H9 (cell line): ENCODE measurements around the gene MLLT3. TPM values are rescaled to one million over a fixed set of nuclear protein-coding genes. Genes with fewer than 3 reads are reported as not detected.

Source experiments
- DNase-seq: peaks from one replicate; pipeline ENCODE4 v3.0.0-alpha.2; 2017
- H2AFZ ChIP-seq: one replicate; pipeline ENCODE4 v1.6.1; 2013; ENCODE audit warnings: mild to moderate bottlenecking, low read length, control low read depth, moderate library complexity
- H2AK5ac ChIP-seq: 2 replicates; pipeline ENCODE4 v1.6.1; 2013; ENCODE audit warnings: low read length, control low read depth, mixed read lengths; ENCODE audit not compliant: insufficient read length
- H2BK120ac ChIP-seq: one replicate; pipeline ENCODE4 v1.6.1; 2013; ENCODE audit warnings: low read depth, mild to moderate bottlenecking, low read length, control low read depth, inconsistent platforms; ENCODE audit not compliant: poor library complexity, severe bottlenecking
- H2BK12ac ChIP-seq: 2 replicates; pipeline ENCODE4 v1.6.1; 2013; ENCODE audit warnings: low read length, control low read depth, mixed read lengths, low read depth; ENCODE audit not compliant: insufficient read length
- H2BK15ac ChIP-seq: 2 replicates; pipeline ENCODE4 v1.6.1; 2013; ENCODE audit warnings: low read depth, low read length, control low read depth
- H2BK20ac ChIP-seq: one replicate; pipeline ENCODE4 v1.6.1; 2013; ENCODE audit warnings: low read depth, mild to moderate bottlenecking, low read length, control low read depth, inconsistent platforms; ENCODE audit not compliant: poor library complexity, severe bottlenecking
- H2BK5ac ChIP-seq: 2 replicates; pipeline ENCODE4 v1.6.1; 2013; ENCODE audit warnings: low read length, control low read depth, mixed read lengths; ENCODE audit not compliant: insufficient read length
- H3K14ac ChIP-seq: 2 replicates; pipeline ENCODE4 v1.6.1; 2013; ENCODE audit warnings: low read length, control low read depth; ENCODE audit not compliant: insufficient read depth
- H3K18ac ChIP-seq: 2 replicates; pipeline ENCODE4 v1.6.1; 2013; ENCODE audit warnings: low read depth, mild to moderate bottlenecking, mixed read lengths, low read length, control low read depth; ENCODE audit not compliant: insufficient read length
- H3K23ac ChIP-seq: 2 replicates; pipeline ENCODE4 v1.6.1; 2013; ENCODE audit warnings: low read length, control low read depth, mixed read lengths, low read depth; ENCODE audit not compliant: insufficient read length
- H3K23me2 ChIP-seq: 2 replicates; pipeline ENCODE4 v1.6.1; 2013; ENCODE audit warnings: low read depth, mild to moderate bottlenecking, mixed read lengths, low read length, control low read depth; ENCODE audit not compliant: insufficient read length, poor library complexity, severe bottlenecking
- H3K27ac ChIP-seq: 2 replicates; pipeline ENCODE4 v1.5.1; 2013; ENCODE audit warnings: low read length, control low read depth, mixed read lengths, low read depth; ENCODE audit not compliant: insufficient read length
- H3K27me3 ChIP-seq: 2 replicates; pipeline ENCODE4 v1.6.1; 2013; ENCODE audit warnings: low read length, control low read depth, inconsistent platforms; ENCODE audit not compliant: insufficient read depth
- H3K4ac ChIP-seq: 2 replicates; pipeline ENCODE4 v1.6.1; 2013; ENCODE audit warnings: low read depth, mild to moderate bottlenecking, control low read depth, inconsistent platforms, low read length, moderate library complexity
- H3K4me1 ChIP-seq: 2 replicates; pipeline ENCODE4 v1.6.1; 2013; ENCODE audit warnings: low read length, control low read depth, inconsistent platforms; ENCODE audit not compliant: insufficient read depth
- H3K4me2 ChIP-seq: 2 replicates; pipeline ENCODE4 v1.6.1; 2013; ENCODE audit warnings: low read length, control low read depth, mixed read lengths; ENCODE audit not compliant: insufficient read length, insufficient read depth
- H3K56ac ChIP-seq: 2 replicates; pipeline ENCODE4 v1.6.1; 2013; ENCODE audit warnings: low read depth, mild to moderate bottlenecking, mixed read lengths, low read length, control low read depth; ENCODE audit not compliant: insufficient read length
- H3K79me1 ChIP-seq: 2 replicates; pipeline ENCODE4 v1.6.1; 2013; ENCODE audit warnings: low read depth, mild to moderate bottlenecking, moderate library complexity, low read length, control low read depth, inconsistent platforms; ENCODE audit not compliant: insufficient read depth, poor library complexity, severe bottlenecking
- H3K79me2 ChIP-seq: 2 replicates; pipeline ENCODE4 v1.6.1; 2013; ENCODE audit warnings: low read length, control low read depth, inconsistent platforms; ENCODE audit not compliant: insufficient read depth
- H3K9ac ChIP-seq: 2 replicates; pipeline ENCODE4 v1.6.1; 2013; ENCODE audit warnings: low read length, control low read depth, mixed read lengths; ENCODE audit not compliant: insufficient read length; ENCODE audit errors: extremely low read depth
- H3K9me3 ChIP-seq: one replicate; pipeline ENCODE4 v1.6.1; 2013; ENCODE audit warnings: low read depth, low read length, inconsistent platforms; ENCODE audit not compliant: control insufficient read depth
- H3T11ph ChIP-seq: one replicate; pipeline ENCODE4 v1.6.1; 2013; ENCODE audit warnings: mild to moderate bottlenecking, low read length, control low read depth, inconsistent platforms
- H4K20me1 ChIP-seq: one replicate; pipeline ENCODE4 v1.6.1; 2013; ENCODE audit not compliant: control insufficient read depth, insufficient read length, insufficient read depth
- H4K5ac ChIP-seq: 2 replicates; pipeline ENCODE4 v1.6.1; 2013; ENCODE audit warnings: low read depth, mild to moderate bottlenecking, mixed read lengths, low read length, control low read depth; ENCODE audit not compliant: insufficient read length
- H4K8ac ChIP-seq: replicated peaks from 2 replicates; pipeline ENCODE4 v1.6.1; 2013; ENCODE audit warnings: low read length, control low read depth, mixed read lengths, low read depth; ENCODE audit not compliant: insufficient read length
- H4K91ac ChIP-seq: 2 replicates; pipeline ENCODE4 v1.6.1; 2013; ENCODE audit warnings: low read depth, mild to moderate bottlenecking, moderate library complexity, mixed read lengths, low read length, control low read depth; ENCODE audit not compliant: insufficient read length
- H3K27ac Mint-ChIP-seq, 3 experiments: 2 replicates in 2 of 3; 3 replicates in 1 of 3; pipeline ENCODE4 v1.8.0; 2020 to 2021; ENCODE audit warnings: mixed read lengths in 3 of 3, mild to moderate bottlenecking in 1 of 3, moderate library complexity in 1 of 3
- H3K27me3 Mint-ChIP-seq: 2 replicates; pipeline ENCODE4 v1.8.0; 2021; ENCODE audit warnings: low read depth, mild to moderate bottlenecking, moderate library complexity, mixed read lengths
- H3K36me3 Mint-ChIP-seq, 3 experiments: 2 replicates in 2 of 3; 3 replicates in 1 of 3; pipeline ENCODE4 v1.8.0; 2020 to 2021; ENCODE audit warnings: low read depth in 3 of 3, mixed read lengths in 3 of 3; ENCODE audit not compliant: insufficient read depth in 1 of 3
- H3K4me1 Mint-ChIP-seq, 2 experiments: 2 replicates each; pipeline ENCODE4 v1.8.0; 2020; ENCODE audit warnings: mixed read lengths in 2 of 2
- H3K4me3 Mint-ChIP-seq, 2 experiments: 2 replicates in 1 of 2; 3 replicates in 1 of 2; pipeline ENCODE4 v1.8.0; 2020 to 2021; ENCODE audit warnings: mild to moderate bottlenecking in 2 of 2, mixed read lengths in 2 of 2, moderate library complexity in 1 of 2
- H3K9me3 Mint-ChIP-seq, 2 experiments: 2 replicates in 1 of 2; 3 replicates in 1 of 2; pipeline ENCODE4 v1.8.0; 2020; ENCODE audit warnings: mild to moderate bottlenecking in 2 of 2, mixed read lengths in 2 of 2, moderate library complexity in 1 of 2
- CTCF ChIP-seq: fragments of 200-600 bp; sonication (generic); conservative IDR thresholded peaks from 3 replicates; pipeline ENCODE4 v1.8.0; 2021; ENCODE audit warnings: antibody characterized with exemption, mild to moderate bottlenecking
- WGBS: extraction: QIAGEN DNeasy Blood & Tissue Kit; methylation state at CpG from one replicate; pipeline ENCODE4 v1.1.7; 2013; ENCODE audit warnings: missing lambda C conversion rate, low lambda C conversion rate, mixed read lengths; ENCODE audit not compliant: insufficient read length; ENCODE audit errors: extremely low coverage; 5-methylcytosine and 5-hydroxymethylcytosine counted together
- total RNA-seq: library from RNA; stranded (reverse); gene quantifications from 2 replicates; pipeline ENCODE4 v1.2.1, GENCODE V29; 2021

Gene MLLT3
- total RNA-seq, 1 experiment from 2014 or later, result 3.9 TPM

GRCh38 chr9:20608582-20608981 is 13.7 kb downstream of the MLLT3 start:
- no peak overlapping the region for H3K4me3 Mint-ChIP-seq
- H4K20me1 ChIP-seq, result no peaks in the 10 kb centered on the region
- no peak overlapping the region for H3T11ph ChIP-seq
- peaks cover 11 to 13% of the 10 kb centered on the region in 2 experiments for H3K4me1 Mint-ChIP-seq
- H3K9ac ChIP-seq, result no peak overlapping the region
- no peak overlapping the region for H2BK15ac ChIP-seq
- no peaks in the 10 kb centered on the region for H3K9me3 ChIP-seq
- no peaks in the 10 kb centered on the region for H3K23me2 ChIP-seq
- H3K36me3 Mint-ChIP-seq, result no peaks in the 10 kb centered on the region
- H3K4me1 ChIP-seq, result no peaks in the 10 kb centered on the region
- H3K4me2 ChIP-seq, result no peak overlapping the region
- H2AFZ ChIP-seq, result no peak overlapping the region
- no peak overlapping the region for H4K8ac ChIP-seq
- no peak for TF ChIP-seq CTCF
- no peak overlapping the region for H2BK12ac ChIP-seq
- no peak overlapping the region for H3K56ac ChIP-seq
- no peaks in the 10 kb centered on the region for H3K9me3 Mint-ChIP-seq
- no peaks in the 10 kb centered on the region for H3K79me1 ChIP-seq
- no peaks in the 10 kb centered on the region for H3K79me2 ChIP-seq
- H3K27me3 ChIP-seq, result no peaks in the 10 kb centered on the region
- no peak overlapping the region for H4K5ac ChIP-seq
- H3K27me3 Mint-ChIP-seq, result no peaks in the 10 kb centered on the region
- H2AK5ac ChIP-seq, result no peak overlapping the region
- no peak overlapping the region for H3K14ac ChIP-seq
- H4K91ac ChIP-seq, result no peak overlapping the region
- H3K4ac ChIP-seq, result no peak overlapping the region
- H3K18ac ChIP-seq, result no peak overlapping the region
- no peak for DNase-seq
- no peak overlapping the region for H2BK120ac ChIP-seq
- H3K27ac Mint-ChIP-seq, result no peak overlapping the region
- H3K27ac ChIP-seq, result no peak overlapping the region
- no peak overlapping the region for H3K23ac ChIP-seq
- no peak overlapping the region for H2BK5ac ChIP-seq
- no CpG with 5 or more reads among the region's 5 CpGs for WGBS
- no peak overlapping the region for H2BK20ac ChIP-seq
